Measurements from ENCODE around the gene PCDHGA12. TPM values are rescaled to one million over a fixed set of nuclear protein-coding genes. Genes with fewer than 3 reads are reported as not detected.
A peak's percentile ranks its signal among the peaks of the same experiment; 100 is the strongest.
"Not testable (repeated sequence)": the region's sequence is repeated elsewhere in the genome, so short reads cannot be mapped to it uniquely, and the experiment has no call there.

Gene PCDHGA12
- total RNA-seq, 1 donor from 2014 or later = 5.9 TPM

- H3K36me3 ChIP-seq; intact Hi-C loops (cut with DNase I); DNase-seq; H3K27ac ChIP-seq; H3K4me1 ChIP-seq: not testable (repeated sequence)
- TF ChIP-seq, protein P1, sequence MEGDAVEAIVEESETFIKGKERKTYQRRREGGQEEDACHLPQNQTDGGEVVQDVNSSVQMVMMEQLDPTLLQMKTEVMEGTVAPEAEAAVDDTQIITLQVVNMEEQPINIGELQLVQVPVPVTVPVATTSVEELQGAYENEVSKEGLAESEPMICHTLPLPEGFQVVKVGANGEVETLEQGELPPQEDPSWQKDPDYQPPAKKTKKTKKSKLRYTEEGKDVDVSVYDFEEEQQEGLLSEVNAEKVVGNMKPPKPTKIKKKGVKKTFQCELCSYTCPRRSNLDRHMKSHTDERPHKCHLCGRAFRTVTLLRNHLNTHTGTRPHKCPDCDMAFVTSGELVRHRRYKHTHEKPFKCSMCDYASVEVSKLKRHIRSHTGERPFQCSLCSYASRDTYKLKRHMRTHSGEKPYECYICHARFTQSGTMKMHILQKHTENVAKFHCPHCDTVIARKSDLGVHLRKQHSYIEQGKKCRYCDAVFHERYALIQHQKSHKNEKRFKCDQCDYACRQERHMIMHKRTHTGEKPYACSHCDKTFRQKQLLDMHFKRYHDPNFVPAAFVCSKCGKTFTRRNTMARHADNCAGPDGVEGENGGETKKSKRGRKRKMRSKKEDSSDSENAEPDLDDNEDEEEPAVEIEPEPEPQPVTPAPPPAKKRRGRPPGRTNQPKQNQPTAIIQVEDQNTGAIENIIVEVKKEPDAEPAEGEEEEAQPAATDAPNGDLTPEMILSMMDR (IDR thresholded peaks at IDR 0.05) = peak; percentile 60
- H3K4me3 ChIP-seq = peak within 1 kb of the TSS; percentile 39
- H3K9me3 ChIP-seq = peaks cover 68% of the 10 kb centered on the region
- H3K27me3 ChIP-seq (ENCODE audit: low read depth) = peaks cover 47% of the 10 kb centered on the region
- ATAC-seq = peak; percentile 93 to 98
Observed at GRCh38 chr5:141397756-141398551, 32.4 kb upstream of the PCDHGA12 start, which contains the start of gene PCDHGB5. Gene PCDHGB5 (plus strand): TSS chr5:141397947. CDS start chr5:141398128, 181 bp downstream.

DNA sequence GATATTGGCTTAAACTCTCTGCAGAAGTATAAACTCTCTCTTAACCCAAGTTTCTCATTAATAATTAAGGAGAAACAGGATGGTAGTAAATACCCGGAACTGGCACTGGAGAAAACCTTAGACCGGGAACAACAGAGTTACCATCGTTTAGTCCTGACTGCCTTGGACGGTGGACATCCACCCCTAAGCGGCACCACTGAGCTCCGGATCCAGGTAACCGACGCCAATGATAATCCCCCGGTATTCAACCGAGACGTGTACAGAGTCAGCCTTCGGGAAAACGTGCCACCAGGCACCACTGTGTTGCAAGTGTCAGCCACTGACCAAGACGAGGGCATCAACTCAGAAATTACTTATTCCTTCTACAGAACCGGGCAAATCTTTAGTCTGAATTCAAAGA is 31.7 kb upstream of the PCDHGA12 start:
- H3K27ac ChIP-seq = no peak overlapping the region
- TF ChIP-seq, protein P1 (IDR thresholded peaks at IDR 0.05) = no peak
- H3K27me3 ChIP-seq (ENCODE audit: low read depth) = peaks cover 45% of the 10 kb centered on the region
- intact Hi-C loops (cut with DNase I) = no loop called here
- ATAC-seq = no peak
- H3K9me3 ChIP-seq = peaks cover 68% of the 10 kb centered on the region
- no peaks in the 10 kb centered on the region for H3K36me3 ChIP-seq
- DNase-seq = no peak
- no peaks in the 10 kb centered on the region for H3K4me1 ChIP-seq
- H3K4me3 ChIP-seq = no peak overlapping the region

- Histone ChIP-seq H3K4me1 (no peaks in the 10 kb centered on the region), H3K27ac (no peak overlapping the region), H3K36me3 (no peaks in the 10 kb centered on the region), H3K4me3 (no peak overlapping the region), H3K27me3 (ENCODE audit: low read depth) (peaks cover 40% of the 10 kb centered on the region), H3K9me3 (peaks cover 63% of the 10 kb centered on the region)
- DNase-seq = no peak
- TF ChIP-seq, protein P1 (IDR thresholded peaks at IDR 0.05) = no peak
- intact Hi-C loops (cut with DNase I) = no loop called here
- no peak for ATAC-seq
Observed at GRCh38 chr5:141399555-141400258, 30.6 kb upstream of the PCDHGA12 start.

- TF ChIP-seq, protein P1 (IDR thresholded peaks at IDR 0.05) = peak; percentile 33
- H3K27ac ChIP-seq = no peak within 1 kb of the TSS
- peak in 1 of 2 donors; percentile 47 for ATAC-seq
- no peak for DNase-seq
- H3K9me3 ChIP-seq = peaks cover 49% of the 10 kb centered on the region
- H3K4me1 ChIP-seq = no peaks in the 10 kb centered on the region
- peak within 1 kb of the TSS; percentile 32 for H3K4me3 ChIP-seq
- H3K36me3 ChIP-seq = no peaks in the 10 kb centered on the region
- intact Hi-C loops (cut with DNase I) = no loop called here
- peaks cover 20% of the 10 kb centered on the region for H3K27me3 ChIP-seq (ENCODE audit: low read depth)
Observed at GRCh38 chr5:141402553-141403243, 27.6 kb upstream of the PCDHGA12 start, which contains the start of gene PCDHGA9. Gene PCDHGA9 (plus strand): TSS chr5:141402778. CDS start chr5:141402953, 175 bp downstream.

GRCh38 chr5:141403387-141403786 is 26.9 kb upstream of the PCDHGA12 start:
- DNase-seq (no peak), ATAC-seq (no peak)
- peaks cover 54% of the 10 kb centered on the region for H3K9me3 ChIP-seq
- H3K27ac ChIP-seq = no peak overlapping the region
- H3K36me3 ChIP-seq = no peaks in the 10 kb centered on the region
- intact Hi-C loops (cut with DNase I) = no loop called here
- H3K4me1 ChIP-seq = no peaks in the 10 kb centered on the region
- H3K4me3 ChIP-seq = peak overlapping the region; percentile 32
- TF ChIP-seq, protein P1 (IDR thresholded peaks at IDR 0.05) = no peak
- H3K27me3 ChIP-seq (ENCODE audit: low read depth) = peaks cover 20% of the 10 kb centered on the region
